Measurements from ENCODE around the gene FFAR1.

GRCh38 chr19:35327642-35328041, 20.1 kb upstream of the FFAR1 start:
- TF ChIP-seq CTCF (optimal IDR thresholded peaks at IDR 0.05 in 1 of 3, IDR thresholded peaks at IDR 0.05 in 1 of 3, conservative IDR thresholded peaks at IDR 0.05 in 1 of 3; ENCODE audit: extremely low read depth in 1 of 3, insufficient read depth in 2 of 3, low read length in 3 of 3) (peak; percentile 15 to 52 (median 30)), EZH2 (IDR thresholded peaks at IDR 0.05; ENCODE audit: low read length) (no peak)

Measured in keratinocyte (primary cell).